HepG2 (cell line): ENCODE measurements around the gene SPSB1. TPM values are rescaled to one million over a fixed set of nuclear protein-coding genes. Genes with fewer than 3 reads are reported as not detected.

Experiments used
- FOXA1 ChIP-seq, 2 experiments: fragments of 450-650 bp in 1 of 2; sonication (generic) in 1 of 2; formaldehyde crosslinking in 1 of 2; IDR thresholded peaks; 2 replicates each; pipeline versions ENCODE4 v1.4.0 to v1.6.1; 2016 to 2020; ENCODE audit warnings: missing genetic modification reagents in 1 of 2
- FOXO4 ChIP-seq: sonication (generic); formaldehyde crosslinking; conservative IDR thresholded peaks from 2 replicates; pipeline ENCODE4 v1.8.1; 2023; ENCODE audit warnings: missing genetic modification reagents
- GABPB1 ChIP-seq: IDR thresholded peaks from 2 replicates; pipeline ENCODE4 v1.6.1; 2016; ENCODE audit warnings: mild to moderate bottlenecking, missing genetic modification reagents, moderate library complexity, missing compliant biosample characterization
- HMGXB4 ChIP-seq, 2 experiments: sonication (generic) in 1 of 2; formaldehyde crosslinking in 1 of 2; IDR thresholded peaks; 2 replicates each; pipeline versions ENCODE4 v1.4.0 to v1.6.1; 2018 to 2020; ENCODE audit warnings: missing genetic modification reagents in 2 of 2, borderline replicate concordance in 1 of 2, low read depth in 1 of 2, mild to moderate bottlenecking in 1 of 2, missing biosample characterization in 1 of 2
- MEIS2 ChIP-seq: sonication (generic); formaldehyde crosslinking; IDR thresholded peaks from 2 replicates; pipeline ENCODE4 v1.9.0; 2021; ENCODE audit warnings: mild to moderate bottlenecking, missing genetic modification reagents
- MTA3 ChIP-seq: sonication (generic); formaldehyde crosslinking; IDR thresholded peaks from 2 replicates; pipeline ENCODE4 v1.4.0; 2020; ENCODE audit warnings: missing genetic modification reagents
- NONO ChIP-seq, 2 experiments: fragments of 450-650 bp in 1 of 2; sonication (generic) in 1 of 2; formaldehyde crosslinking in 1 of 2; IDR thresholded peaks in 1 of 2; conservative IDR thresholded peaks in 1 of 2; 2 replicates each; pipeline versions ENCODE4 v1.6.1 to v1.8.0; 2017 to 2022; ENCODE audit warnings: mild to moderate bottlenecking in 1 of 2, missing genetic modification reagents in 1 of 2, moderate library complexity in 1 of 2
- PATZ1 ChIP-seq: sonication (generic); formaldehyde crosslinking; IDR thresholded peaks from 2 replicates; pipeline ENCODE4 v1.4.0; 2020; ENCODE audit warnings: missing genetic modification reagents
- REST ChIP-seq, 2 experiments: IDR thresholded peaks; 2 replicates each; pipeline ENCODE4 v1.6.1; 2011 to 2012; ENCODE audit warnings: low read length in 2 of 2, borderline replicate concordance in 1 of 2, low read depth in 1 of 2, mild to moderate bottlenecking in 1 of 2, moderate library complexity in 1 of 2
- RFX3 ChIP-seq: IDR thresholded peaks from 2 replicates; pipeline ENCODE4 v1.6.1; 2016; ENCODE audit warnings: missing biosample characterization, missing genetic modification reagents
- RFX5 ChIP-seq: IDR thresholded peaks from 2 replicates; pipeline ENCODE4 v1.6.1; 2011; ENCODE audit warnings: low read depth, low read length, improper control_type of control experiment
- SCMH1 ChIP-seq: sonication (generic); formaldehyde crosslinking; IDR thresholded peaks from 2 replicates; pipeline ENCODE4 v1.9.0; 2021; ENCODE audit warnings: missing genetic modification reagents, mild to moderate bottlenecking, borderline replicate concordance
- THAP7 ChIP-seq: sonication (generic); formaldehyde crosslinking; IDR thresholded peaks from 2 replicates; pipeline ENCODE4 v1.8.1; 2023; ENCODE audit warnings: mild to moderate bottlenecking, missing genetic modification reagents
- ZKSCAN1 ChIP-seq: fragments of 150-350 bp; IDR thresholded peaks from 2 replicates; pipeline ENCODE4 v1.6.1; 2014; ENCODE audit warnings: low read length
- ZNF124 ChIP-seq: sonication (generic); formaldehyde crosslinking; IDR thresholded peaks from 2 replicates; pipeline ENCODE4 v1.4.0; 2020; ENCODE audit warnings: missing genetic modification reagents
- ZNF263 ChIP-seq: sonication (generic); formaldehyde crosslinking; IDR thresholded peaks from 2 replicates; pipeline ENCODE4 v1.4.0; 2020; ENCODE audit warnings: missing genetic modification reagents
- ZNF501 ChIP-seq: sonication (generic); formaldehyde crosslinking; IDR thresholded peaks from 2 replicates; pipeline ENCODE4 v1.5.1; 2020; ENCODE audit warnings: mild to moderate bottlenecking, moderate library complexity, missing genetic modification reagents
- ZNF768 ChIP-seq: sonication (generic); formaldehyde crosslinking; IDR thresholded peaks from 2 replicates; pipeline ENCODE4 v1.4.0; 2020; ENCODE audit warnings: missing genetic modification reagents
- ZNF772 ChIP-seq: sonication (generic); formaldehyde crosslinking; IDR thresholded peaks from 2 replicates; pipeline ENCODE4 v1.5.0; 2020; ENCODE audit warnings: mild to moderate bottlenecking, missing genetic modification reagents
- polyA plus RNA-seq, 8 experiments: library from polyadenylated mRNA; depleted of rRNA in 3 of 8; stranded (reverse) in 7 of 8; unstranded in 1 of 8; fragments of >200 nt; fragmentation: Illumina TruSeq in 4 of 8; extraction: Trizol in 4 of 8; gene quantifications; 2 replicates each; pipeline versions ENCODE4 v1.2.1 to v1.2.3, GENCODE V29; 2011 to 2016; ENCODE audit warnings: low read depth in 4 of 8, missing spikeins in 1 of 8, mixed read lengths in 1 of 8; ENCODE audit not compliant: insufficient read depth in 1 of 8
- total RNA-seq, 5 experiments: library from RNA; depleted of rRNA; stranded (reverse); fragments of >200 nt; fragmentation: Illumina TruSeq; extraction: Trizol; gene quantifications; 2 replicates each; pipeline ENCODE4 v1.2.3, GENCODE V29; 2016; ENCODE audit warnings: low read depth in 1 of 5

The SPSB1 gene
- total and polyA plus RNA-seq, 2 of the 13 experiments (the other 11 are each of a cell fraction or from before 2014, with no cell fraction given) = 5.0 to 8.0 TPM

- peak; percentile 47; the same call in 1 of the 2 replicates for TF ChIP-seq RFX3
- peak; percentile 48; the same call in 1 of the 2 replicates for TF ChIP-seq GABPB1 (CRISPR knock-in tag)
- TF ChIP-seq FOXO4 (CRISPR knock-in tag) = 0 out of 2 replicates have a peak, but pooled peaks have one; percentile 74
- TF ChIP-seq NONO (IDR thresholded peaks at IDR 0.05) = no peak
- no peak for TF ChIP-seq NONO (CRISPR knock-in tag; conservative IDR thresholded peaks at IDR 0.05)
- TF ChIP-seq ZNF768 = 0 out of 2 replicates have a peak, but pooled peaks have one; percentile 42
- no peak for TF ChIP-seq ZNF772 (CRISPR knock-in tag)
- TF ChIP-seq RFX5 = no peak
- no peak for TF ChIP-seq FOXA1 (IDR thresholded peaks at IDR 0.05)
- no peak for TF ChIP-seq FOXA1 (CRISPR knock-in tag; IDR thresholded peaks at IDR 0.05)
- 0 out of 2 replicates have a peak, but pooled peaks have one; percentile 27 for TF ChIP-seq MEIS2 (CRISPR knock-in tag)
- no peak for TF ChIP-seq REST (IDR thresholded peaks at IDR 0.05; ENCODE audit: borderline replicate concordance in 1 of 2, low read depth in 1 of 2, low read length in 2 of 2)
- no peak; the same call in 1 of the 2 replicates for TF ChIP-seq THAP7 (CRISPR knock-in tag)
- TF ChIP-seq ZNF501 (CRISPR knock-in tag) = 0 out of 2 replicates have a peak, but pooled peaks have one; percentile 17
- TF ChIP-seq ZKSCAN1 = peak; percentile 34; the same call in 1 of the 2 replicates
- no peak for TF ChIP-seq HMGXB4 (CRISPR knock-in tag; IDR thresholded peaks at IDR 0.05; ENCODE audit: borderline replicate concordance in 1 of 2, low read depth in 1 of 2)
- no peak for TF ChIP-seq ZNF263 (CRISPR knock-in tag)
- TF ChIP-seq ZNF124 (CRISPR knock-in tag) = no peak
- TF ChIP-seq SCMH1 (CRISPR knock-in tag) = no peak
- no peak for TF ChIP-seq MTA3 (CRISPR knock-in tag)
- peak; percentile 35; the same call in 1 of the 2 replicates for TF ChIP-seq PATZ1 (CRISPR knock-in tag)
Observed at GRCh38 chr1:9400425-9401079, 107.9 kb downstream of the SPSB1 start (continued).
